HG02970 (cell line): ENCODE data around the gene MARCO.

Experiments
- ATAC-seq: cut with Tn5 transposase; IDR thresholded peaks from one replicate; pipeline ENCODE4 v1.9.1; 2021; ENCODE audit warnings: mild to moderate bottlenecking, moderate library complexity, moderate number of reproducible peaks; ENCODE audit not compliant: unreplicated experiment, low FRiP score

The MARCO gene

DNA sequence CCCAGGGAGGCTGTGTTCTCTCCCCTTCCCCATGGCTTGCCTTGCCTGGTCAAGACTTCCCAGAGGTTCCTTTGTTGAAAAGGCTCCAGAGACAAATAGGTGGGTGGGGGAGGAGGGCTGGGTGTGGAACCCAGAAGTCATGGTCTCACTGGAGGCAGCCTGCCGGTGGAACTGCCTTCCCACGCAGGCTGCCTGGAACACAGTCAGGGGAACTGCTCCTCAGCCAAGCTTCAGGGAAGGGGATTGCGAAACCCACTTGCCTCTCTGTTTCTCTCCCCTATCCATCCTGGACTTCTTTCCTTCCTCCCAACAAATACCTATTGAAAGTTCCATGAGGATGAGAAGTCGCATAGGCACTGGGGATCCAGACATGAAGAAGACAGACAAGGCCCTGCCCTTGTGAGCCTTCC, 31.6 kb downstream of the MARCO start:
- ATAC-seq: no peak

DNA sequence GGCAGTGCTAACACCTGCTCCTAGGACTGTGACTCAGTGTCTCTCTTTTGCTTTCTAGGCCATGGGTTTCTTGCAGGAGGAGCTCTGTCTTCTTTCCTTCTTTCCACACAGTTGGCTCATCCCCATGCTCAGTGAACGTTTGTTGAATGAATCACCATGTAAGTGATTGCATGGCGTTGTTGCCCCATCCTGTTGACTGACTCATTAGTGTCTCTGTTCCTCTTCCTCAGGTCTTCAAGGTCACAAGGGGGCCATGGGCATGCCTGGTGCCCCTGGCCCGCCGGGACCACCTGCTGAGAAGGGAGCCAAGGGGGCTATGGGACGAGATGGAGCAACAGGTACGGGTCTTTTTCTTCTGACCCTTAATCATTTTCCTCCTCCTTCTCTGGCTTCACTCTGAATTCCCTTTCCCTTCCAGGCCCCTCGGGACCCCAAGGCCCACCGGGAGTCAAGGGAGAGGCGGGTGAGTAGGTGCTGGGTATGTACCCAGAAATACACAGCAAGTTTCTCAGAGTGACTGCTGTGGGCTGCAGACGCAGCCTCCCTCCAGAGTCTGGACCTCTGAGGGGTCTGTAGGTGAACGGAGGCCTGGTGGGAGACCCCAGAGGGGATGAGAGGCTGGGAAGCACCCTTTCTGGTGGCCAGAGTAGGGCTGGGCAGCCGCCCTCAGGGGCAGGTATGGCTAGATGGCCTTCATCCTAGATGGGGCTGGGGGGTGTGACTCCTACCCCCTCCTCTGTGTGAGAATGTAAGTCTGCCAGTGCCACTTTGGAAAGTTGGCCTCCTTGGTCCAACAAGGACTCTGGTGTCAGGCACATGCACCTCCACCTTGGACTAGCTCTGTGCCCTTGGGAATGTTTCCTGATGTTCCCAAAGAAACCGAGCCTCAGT, 32.4 kb downstream of the MARCO start:
- ATAC-seq: no peak

DNA sequence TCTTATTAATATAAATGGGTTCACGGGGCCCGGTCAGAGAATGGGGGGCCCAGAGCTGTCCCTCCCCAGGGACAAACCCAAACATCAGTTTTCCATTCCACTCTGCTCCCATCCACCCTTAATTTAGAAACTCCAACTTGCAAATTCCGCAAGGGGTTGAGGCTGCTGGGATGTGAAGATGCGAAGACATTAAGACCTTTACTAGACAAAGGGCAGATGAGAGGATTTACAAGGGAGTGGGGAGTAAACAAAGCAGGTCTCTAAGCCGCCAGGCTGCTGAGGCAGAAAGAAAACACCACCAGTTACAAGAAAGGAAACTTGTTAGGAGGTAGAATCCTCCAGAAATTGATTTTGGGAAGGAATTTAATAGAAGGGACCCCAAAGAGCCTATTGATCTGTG, 33.1 kb downstream of the MARCO start:
- no peak for ATAC-seq

DNA sequence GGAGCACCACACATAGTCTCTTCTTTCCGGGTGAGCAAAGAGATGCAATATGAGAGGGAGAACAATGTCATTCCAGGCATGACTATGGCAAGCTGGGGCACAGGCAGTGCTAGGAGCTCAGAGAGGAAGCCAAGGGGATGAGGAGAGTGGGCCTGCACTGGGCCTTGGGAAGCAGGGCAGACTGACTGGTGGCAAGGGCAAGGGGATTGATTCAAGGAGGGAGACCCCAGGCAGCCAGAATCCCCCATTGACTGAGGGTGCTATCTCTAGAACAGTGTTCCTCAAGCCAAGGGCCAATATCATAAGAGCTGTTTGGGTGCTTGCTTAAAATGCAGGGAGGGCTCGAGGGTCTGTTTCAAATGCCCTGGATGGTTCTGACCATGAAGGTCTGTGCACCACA, 36.1 kb downstream of the MARCO start:
- no peak for ATAC-seq

GRCh38 chr2:118979152-118979861, 37.3 kb downstream of the MARCO start:
- ATAC-seq: no peak

- ATAC-seq: no peak
Measured at GRCh38 chr2:118980022-118980421, 38.0 kb downstream of the MARCO start.

DNA sequence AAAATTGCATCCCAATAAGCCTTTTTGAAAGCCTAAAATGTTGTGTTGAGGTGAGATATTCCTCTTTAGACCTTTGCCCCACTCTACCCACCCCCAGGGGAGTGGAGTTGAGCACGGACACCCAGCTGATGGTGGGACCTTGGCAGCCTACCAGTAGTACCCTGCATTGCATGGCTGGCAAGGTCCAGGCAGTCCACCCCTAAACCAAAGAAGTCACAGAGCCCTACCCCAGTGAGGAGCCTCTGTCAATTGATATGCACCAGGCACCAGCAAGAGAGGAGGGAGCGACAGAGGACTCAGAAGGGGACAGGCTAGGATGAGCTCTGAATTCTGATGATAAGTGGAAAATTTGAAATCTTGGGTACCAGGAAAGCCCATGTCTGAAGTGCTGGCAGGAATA, 38.6 kb downstream of the MARCO start:
- ATAC-seq: no peak

- ATAC-seq: no peak
Measured at GRCh38 chr2:118981632-118982031, 39.6 kb downstream of the MARCO start.

DNA sequence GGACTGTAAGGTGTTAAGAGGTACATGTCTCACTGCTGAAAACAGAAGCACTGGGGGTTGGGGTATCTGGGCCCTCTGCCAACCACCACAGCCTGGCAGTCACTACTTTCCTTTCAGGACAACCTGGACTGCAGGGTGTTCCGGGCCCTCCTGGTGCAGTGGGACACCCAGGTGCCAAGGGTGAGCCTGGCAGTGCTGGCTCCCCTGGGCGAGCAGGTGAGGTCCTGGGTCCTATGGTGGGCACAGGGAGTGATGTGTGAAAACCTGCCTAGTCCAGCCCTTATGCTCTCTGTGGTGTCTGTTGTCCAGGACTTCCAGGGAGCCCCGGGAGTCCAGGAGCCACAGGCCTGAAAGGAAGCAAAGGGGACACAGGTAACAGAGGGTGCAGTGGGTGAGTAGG, 40.0 kb downstream of the MARCO start:
- ATAC-seq: no peak

- no peak for ATAC-seq
Measured at GRCh38 chr2:118983133-118983532, 41.1 kb downstream of the MARCO start.

DNA sequence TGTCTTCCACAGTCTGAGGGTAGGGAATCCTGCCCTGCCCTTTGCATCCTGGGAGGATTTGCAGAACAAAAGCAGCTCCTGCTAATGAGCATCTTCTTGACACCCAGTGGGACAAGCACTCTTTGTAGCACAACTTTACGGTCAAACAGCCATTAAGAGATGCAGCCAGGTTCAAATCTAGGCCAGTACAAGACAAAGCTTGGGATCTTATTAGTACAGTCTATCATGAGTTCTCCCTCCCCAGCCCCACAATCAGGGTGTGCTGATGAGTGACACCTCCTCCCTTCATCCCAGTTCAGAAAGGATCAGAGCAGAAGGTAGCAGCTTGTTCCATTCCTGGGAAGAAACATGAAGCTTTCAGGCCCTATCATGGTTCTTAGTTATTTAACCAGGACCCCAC, 41.9 kb downstream of the MARCO start:
- no peak for ATAC-seq

DNA sequence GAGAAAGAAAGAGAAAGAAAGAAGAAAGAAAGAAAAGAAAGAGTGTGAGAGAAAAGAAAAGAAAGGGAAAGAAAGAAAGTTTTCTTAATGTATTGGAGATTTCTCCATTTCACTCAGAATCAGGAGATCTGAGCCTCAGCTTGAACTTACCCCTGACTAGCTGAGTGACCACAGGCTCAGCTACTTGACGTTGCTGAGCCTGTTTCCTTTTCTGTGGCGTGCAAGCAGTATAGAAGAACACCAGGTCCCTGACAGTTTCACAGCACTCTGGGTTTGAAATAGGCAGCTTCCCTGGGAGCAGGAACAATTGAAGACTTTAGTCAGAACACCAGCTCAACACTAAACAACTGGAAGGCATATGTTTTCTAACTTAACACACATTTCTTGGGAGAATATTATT, 44.7 kb downstream of the MARCO start:
- ATAC-seq: no peak

- no peak for ATAC-seq
Measured at GRCh38 chr2:118987886-118988285, 45.9 kb downstream of the MARCO start.

GRCh38 chr2:118988706-118989105, 46.7 kb downstream of the MARCO start:
- no peak for ATAC-seq

DNA sequence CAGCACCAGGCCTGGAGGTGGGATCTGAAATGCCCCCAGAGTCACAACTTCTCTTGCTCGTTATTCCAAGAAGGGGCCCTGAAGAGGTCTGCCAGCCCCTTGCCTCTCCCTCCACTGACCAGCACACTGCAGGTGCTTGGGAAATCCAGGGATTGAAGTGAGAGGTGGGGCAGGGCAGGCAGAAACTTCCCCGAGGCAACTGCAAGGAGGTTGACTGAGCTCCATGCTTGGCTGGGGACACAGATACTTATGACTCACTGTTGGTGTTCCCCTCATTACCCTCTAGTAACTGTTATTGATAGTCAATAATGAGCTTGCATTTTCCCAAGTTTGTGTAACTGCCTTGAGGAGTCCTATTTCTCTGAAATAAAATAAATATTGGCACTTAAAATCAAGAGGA, 47.5 kb downstream of the MARCO start:
- ATAC-seq: no peak

- ATAC-seq: no peak
Measured at GRCh38 chr2:118990757-118991545, 49.0 kb downstream of the MARCO start.

DNA sequence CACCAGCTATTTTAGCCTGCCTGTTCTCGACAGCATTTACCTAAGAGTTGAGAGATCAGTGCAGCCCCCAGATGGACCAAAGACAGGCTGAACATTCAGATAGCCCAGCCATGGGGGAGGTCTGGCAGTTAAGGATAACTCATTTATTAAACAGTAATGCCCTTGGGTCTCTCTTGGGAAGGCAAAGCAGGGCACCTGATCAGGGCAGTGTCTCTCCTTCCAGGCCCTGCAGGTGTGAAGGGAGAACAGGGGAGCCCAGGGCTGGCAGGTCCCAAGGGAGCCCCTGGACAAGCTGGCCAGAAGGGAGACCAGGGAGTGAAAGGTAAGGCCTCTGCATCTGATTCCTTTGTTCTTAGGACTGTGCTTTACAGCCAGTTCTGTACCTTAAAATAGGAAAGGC, 49.6 kb downstream of the MARCO start:
- no peak for ATAC-seq

GRCh38 chr2:118992740-118993391, 50.9 kb downstream of the MARCO start:
- no peak for ATAC-seq

DNA sequence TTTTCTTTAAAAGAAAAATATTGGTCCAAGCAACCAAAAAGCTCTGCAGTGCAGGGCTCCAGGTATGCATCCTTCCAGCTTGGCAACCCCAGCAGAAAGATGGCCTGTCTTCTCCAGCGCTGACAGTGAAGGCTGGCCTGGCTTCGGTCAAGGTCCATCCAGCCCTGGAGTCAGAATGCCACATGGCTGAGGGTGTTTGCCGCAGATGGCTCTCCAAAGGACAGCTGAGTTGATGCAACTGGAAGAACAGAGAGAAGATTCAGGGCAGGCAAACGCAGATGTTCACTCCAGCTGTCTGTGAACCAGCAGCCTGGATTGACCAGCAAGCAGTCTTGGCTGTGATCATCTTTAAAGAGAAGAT, 51.4 kb downstream of the MARCO start:
- no peak for ATAC-seq

DNA sequence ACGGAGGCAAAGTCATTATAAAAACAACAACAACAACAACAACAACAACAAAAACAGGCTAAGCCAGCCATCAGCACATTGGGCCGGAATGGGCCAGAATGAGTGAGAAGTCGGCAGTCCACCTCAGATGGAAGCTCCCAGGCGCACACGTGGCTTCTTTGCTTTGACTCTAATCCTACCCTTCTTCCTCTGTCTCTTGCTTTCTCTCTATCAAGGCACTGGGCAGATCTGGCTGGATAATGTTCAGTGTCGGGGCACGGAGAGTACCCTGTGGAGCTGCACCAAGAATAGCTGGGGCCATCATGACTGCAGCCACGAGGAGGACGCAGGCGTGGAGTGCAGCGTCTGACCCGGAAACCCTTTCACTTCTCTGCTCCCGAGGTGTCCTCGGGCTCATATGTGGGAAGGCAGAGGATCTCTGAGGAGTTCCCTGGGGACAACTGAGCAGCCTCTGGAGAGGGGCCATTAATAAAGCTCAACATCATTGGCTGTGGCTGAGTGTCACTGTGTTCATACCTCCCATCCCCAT, 52.2 kb downstream of the MARCO start:
- no peak for ATAC-seq
